ENCODE results near the gene ASAH2.
"Not testable (repeated sequence)": the region's sequence is repeated elsewhere in the genome, so short reads cannot be mapped to it uniquely, and the experiment has no call there.

ASAH2 gene

DNA sequence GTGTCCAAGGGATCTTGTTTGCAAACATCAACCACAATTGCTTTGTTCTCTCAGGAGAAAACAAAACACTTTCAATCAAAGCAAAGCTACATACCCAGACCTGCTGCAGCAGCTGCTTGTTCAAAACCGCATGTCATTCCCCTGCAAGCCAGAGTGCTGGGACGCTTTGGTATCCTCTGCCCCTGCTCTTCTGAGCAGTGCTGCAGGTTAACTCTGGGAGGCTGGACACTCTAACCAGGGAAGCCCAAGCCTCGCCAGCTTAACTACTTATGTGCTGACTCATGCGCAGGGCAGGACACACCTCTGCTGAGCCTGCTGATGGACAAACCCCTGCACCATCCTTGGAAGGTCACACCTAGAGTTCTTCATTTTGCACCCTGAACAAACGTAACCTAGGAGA, 28.2 kb upstream of the ASAH2 start:
- CTCF ChIA-PET, result interaction anchor here (0.6 kb wide), 1 partner anchor 84 kb away, joined by 3 read pairs; no protein-coding TSS in a partner anchor

DNA sequence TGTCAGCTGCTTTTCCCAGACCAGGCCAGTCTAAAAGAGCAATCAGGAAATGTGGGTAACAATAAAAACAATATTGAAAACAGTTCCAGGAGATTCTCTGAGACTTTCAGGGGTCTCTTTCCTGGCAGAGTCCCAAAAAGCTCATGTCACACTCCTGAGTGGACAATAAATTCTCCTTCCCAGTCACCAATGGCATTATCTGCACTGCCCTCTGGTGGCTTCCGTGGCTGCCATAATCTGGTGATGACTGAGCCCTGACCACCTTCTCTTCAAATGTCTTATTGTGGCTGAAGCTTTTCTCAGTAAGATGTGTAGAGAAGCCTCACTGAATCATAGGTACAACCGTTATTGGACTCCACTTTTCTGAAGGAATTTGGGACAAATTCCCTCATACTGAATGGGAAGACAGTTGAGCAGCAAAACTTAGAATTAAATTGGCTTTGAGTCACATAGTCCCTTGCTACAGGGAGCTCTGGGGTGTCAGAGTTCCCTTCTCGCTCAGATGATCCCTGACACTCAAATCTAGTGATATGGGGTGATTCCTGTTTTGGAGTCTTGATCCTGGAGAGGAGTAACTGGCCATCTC, 24.4 kb upstream of the ASAH2 start:
- CTCF ChIA-PET, result interaction anchor here (0.6 to 1.3 kb wide), 8 partner anchors 15 to 371 kb away, joined by 3 to 4 read pairs (median 3); partner anchors contain the start of gene ASAH2
- peak; percentile 50 for DNase-seq (ENCODE audit: extremely low spot score)
- TF ChIP-seq CTBP1 (IDR thresholded peaks at IDR 0.05; ENCODE audit: borderline replicate concordance) (no peak), SP1 (IDR thresholded peaks at IDR 0.05) (no peak), ARNT (IDR thresholded peaks at IDR 0.05) (no peak), ZNF384 (IDR thresholded peaks at IDR 0.05) (no peak), HDGF (IDR thresholded peaks at IDR 0.05; ENCODE audit: borderline replicate concordance) (no peak)
- POLR2A ChIA-PET, result no interaction called here

More for the DNA sequence above, 28.2 kb upstream of the ASAH2 start:
- no peak for TF ChIP-seq NFRKB (IDR thresholded peaks at IDR 0.05)
- no peak for TF ChIP-seq HDGF (IDR thresholded peaks at IDR 0.05; ENCODE audit: borderline replicate concordance)
- TF ChIP-seq ELF4 (IDR thresholded peaks at IDR 0.05), result no peak
- TF ChIP-seq, protein P1, sequence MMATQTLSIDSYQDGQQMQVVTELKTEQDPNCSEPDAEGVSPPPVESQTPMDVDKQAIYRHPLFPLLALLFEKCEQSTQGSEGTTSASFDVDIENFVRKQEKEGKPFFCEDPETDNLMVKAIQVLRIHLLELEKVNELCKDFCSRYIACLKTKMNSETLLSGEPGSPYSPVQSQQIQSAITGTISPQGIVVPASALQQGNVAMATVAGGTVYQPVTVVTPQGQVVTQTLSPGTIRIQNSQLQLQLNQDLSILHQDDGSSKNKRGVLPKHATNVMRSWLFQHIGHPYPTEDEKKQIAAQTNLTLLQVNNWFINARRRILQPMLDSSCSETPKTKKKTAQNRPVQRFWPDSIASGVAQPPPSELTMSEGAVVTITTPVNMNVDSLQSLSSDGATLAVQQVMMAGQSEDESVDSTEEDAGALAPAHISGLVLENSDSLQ (IDR thresholded peaks at IDR 0.05), result no peak
- no peak for TF ChIP-seq ARNT (IDR thresholded peaks at IDR 0.05)
- no peak for TF ChIP-seq FOXK2 (IDR thresholded peaks at IDR 0.05)
- TF ChIP-seq BHLHE40 (IDR thresholded peaks at IDR 0.05; ENCODE audit: borderline replicate concordance), result no peak
- no peak for TF ChIP-seq FOXA1 (IDR thresholded peaks at IDR 0.05)
- TF ChIP-seq TARDBP (IDR thresholded peaks at IDR 0.05), result no peak
- no peak for TF ChIP-seq SP1 (IDR thresholded peaks at IDR 0.05)
- TF ChIP-seq CTBP1 (IDR thresholded peaks at IDR 0.05; ENCODE audit: borderline replicate concordance), result no peak
- TF ChIP-seq FOXM1 (IDR thresholded peaks at IDR 0.05; ENCODE audit: borderline replicate concordance), result no peak
- no peak for TF ChIP-seq ZNF384 (IDR thresholded peaks at IDR 0.05)
- DNase-seq (ENCODE audit: extremely low spot score), result no peak
- POLR2A ChIA-PET, result no interaction called here

DNA sequence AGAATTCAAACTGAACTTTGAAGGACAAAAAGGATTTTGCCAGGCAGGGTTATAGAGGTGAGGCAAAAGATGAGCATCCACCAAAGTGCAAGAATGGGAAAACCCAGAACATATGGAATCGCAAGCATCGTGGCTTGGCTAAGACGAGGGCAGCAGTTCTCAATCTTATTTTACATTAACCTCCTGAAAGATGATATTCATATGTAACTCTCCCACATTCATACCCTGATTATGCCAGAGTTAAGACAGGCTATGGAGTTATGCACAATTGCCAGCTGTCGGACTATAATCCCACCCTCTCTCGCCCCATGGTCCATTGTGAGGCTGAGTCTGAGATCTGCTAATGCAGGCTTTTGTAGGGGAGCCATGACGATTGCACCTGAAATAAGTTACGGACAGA, 21.2 kb upstream of the ASAH2 start:
- ChIA-PET POLR2A (no interaction called here), CTCF (interaction anchor here (0.7 kb wide), 1 partner anchor 27 kb away, joined by 4 read pairs; no protein-coding TSS in a partner anchor)
- no peak for DNase-seq (ENCODE audit: extremely low spot score)
- no peak for TF ChIP-seq NFRKB (IDR thresholded peaks at IDR 0.05)
- no peak for TF ChIP-seq ELF4 (IDR thresholded peaks at IDR 0.05)
- no peak for TF ChIP-seq HDGF (IDR thresholded peaks at IDR 0.05; ENCODE audit: borderline replicate concordance)
- TF ChIP-seq BHLHE40 (IDR thresholded peaks at IDR 0.05; ENCODE audit: borderline replicate concordance), result no peak
- TF ChIP-seq FOXK2 (IDR thresholded peaks at IDR 0.05), result no peak

DNA sequence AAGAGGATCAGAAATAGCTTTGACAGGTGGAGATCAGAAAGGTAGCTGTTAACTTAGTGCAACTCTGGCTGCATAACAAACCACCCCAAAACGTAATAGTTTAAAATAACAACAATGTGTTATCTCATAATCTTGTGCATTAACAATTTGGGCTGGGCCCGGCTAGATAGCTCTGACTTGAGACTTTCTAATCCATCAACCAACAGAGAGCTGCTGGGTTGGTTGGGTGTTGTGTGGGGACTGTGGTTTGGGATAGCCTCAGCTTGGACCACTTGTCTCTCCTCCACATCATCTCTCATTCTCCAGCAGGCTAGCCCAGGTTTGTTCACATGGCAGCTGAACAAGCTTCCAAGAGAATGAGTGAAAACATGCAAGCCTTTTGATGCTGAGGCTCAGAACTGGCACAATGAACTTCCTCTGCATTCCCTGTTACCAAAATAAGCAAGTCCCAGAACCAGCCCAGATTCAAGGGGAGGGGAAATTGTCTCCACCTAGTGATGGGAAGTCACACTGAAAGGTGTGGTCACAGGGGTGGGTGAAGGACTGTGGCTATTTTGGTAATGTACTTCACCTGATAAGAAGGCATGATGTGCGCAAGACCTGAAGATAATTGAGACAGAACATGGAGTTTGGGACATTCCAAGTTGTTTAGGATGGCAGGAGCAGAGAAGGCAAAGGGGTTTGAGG, 20.4 kb upstream of the ASAH2 start:
- ChIA-PET POLR2A (no interaction called here), CTCF (no interaction called here)
- TF ChIP-seq FOXA1 (IDR thresholded peaks at IDR 0.05) (no peak), ZNF384 (IDR thresholded peaks at IDR 0.05) (no peak), FOXM1 (IDR thresholded peaks at IDR 0.05; ENCODE audit: borderline replicate concordance) (no peak), BHLHE40 (IDR thresholded peaks at IDR 0.05; ENCODE audit: borderline replicate concordance) (no peak), TARDBP (IDR thresholded peaks at IDR 0.05) (no peak), HDGF (IDR thresholded peaks at IDR 0.05; ENCODE audit: borderline replicate concordance) (no peak), ELF4 (IDR thresholded peaks at IDR 0.05) (no peak), SUZ12 (IDR thresholded peaks at IDR 0.05) (no peak), SP1 (IDR thresholded peaks at IDR 0.05) (no peak), ARNT (IDR thresholded peaks at IDR 0.05) (no peak), L3MBTL2 (conservative IDR thresholded peaks at IDR 0.05) (no peak), LEF1 (IDR thresholded peaks at IDR 0.05; ENCODE audit: borderline replicate concordance) (no peak), CTBP1 (IDR thresholded peaks at IDR 0.05; ENCODE audit: borderline replicate concordance) (no peak)
- DNase-seq (ENCODE audit: extremely low spot score), result no peak

DNA sequence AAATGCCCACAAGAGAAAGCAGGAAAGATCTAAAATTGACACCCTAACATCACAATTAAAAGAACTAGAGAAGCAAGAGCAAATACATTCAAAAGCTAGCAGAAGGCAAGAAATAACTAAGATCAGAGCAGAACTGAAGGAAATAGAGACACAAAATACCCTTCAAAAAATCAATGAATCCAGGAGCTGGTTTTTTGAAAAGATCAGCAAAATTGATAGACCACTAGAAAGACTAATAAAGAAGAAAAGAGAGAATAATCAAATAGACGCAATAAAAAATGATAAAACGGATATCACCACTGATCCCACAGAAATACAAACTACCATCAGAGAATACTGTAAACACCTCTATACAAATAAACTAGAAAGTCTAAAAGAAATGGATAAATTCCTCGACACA, 16.6 kb upstream of the ASAH2 start:
- CTCF ChIA-PET; POLR2A ChIA-PET; DNase-seq (ENCODE audit: extremely low spot score): not testable (repeated sequence)

DNA sequence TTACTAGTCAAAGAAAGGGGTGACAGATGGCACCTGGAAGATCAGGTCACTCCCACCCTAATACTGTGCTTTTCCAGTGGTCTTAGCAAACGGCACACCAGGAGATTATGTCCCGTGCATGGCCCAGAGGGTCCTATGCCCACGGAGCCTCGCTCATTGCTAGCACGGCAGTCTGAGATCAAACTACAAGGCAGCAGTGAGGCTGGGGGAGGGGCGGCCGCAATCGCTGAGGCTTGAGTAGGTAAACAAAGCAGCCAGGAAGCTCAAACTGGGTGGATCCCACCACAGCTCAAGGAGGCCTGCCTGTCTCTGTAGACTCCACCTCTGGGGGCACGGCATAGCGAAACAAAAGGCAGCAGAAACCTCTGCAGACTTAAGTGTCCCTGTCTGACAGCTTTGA, 11.3 kb upstream of the ASAH2 start:
- POLR2A ChIA-PET, CTCF ChIA-PET: not testable (repeated sequence)

DNA sequence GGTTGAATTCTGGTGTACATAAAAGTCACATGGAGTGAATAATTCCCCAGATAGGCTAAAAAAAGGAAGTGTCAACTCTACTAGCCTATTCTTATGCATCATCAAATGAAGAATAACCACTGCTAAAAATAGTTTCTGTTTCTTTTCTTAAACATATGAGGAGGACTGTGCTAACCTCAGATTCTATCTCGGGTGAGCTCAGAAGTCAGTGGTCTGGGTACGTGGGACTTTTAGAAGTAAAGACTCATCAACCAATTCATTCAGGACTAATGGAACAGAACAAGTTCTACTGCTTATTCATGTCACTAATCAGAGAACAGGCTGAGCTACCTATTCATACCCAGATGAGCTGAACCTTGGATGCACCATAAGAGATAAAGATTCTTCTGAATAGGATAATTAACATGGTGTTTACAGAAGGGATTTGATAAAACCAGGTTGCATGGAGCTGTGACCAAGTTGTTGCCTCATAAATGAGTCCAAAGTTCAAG, 9.5 kb upstream of the ASAH2 start:
- ChIA-PET CTCF (interaction anchor here (0.6 to 1.1 kb wide), 2 partner anchors 15 to 345 kb away, joined by 3 read pairs; no protein-coding TSS in a partner anchor), POLR2A (no interaction called here)
- no peak for TF ChIP-seq SP1 (IDR thresholded peaks at IDR 0.05)
- no peak for TF ChIP-seq SUZ12 (IDR thresholded peaks at IDR 0.05)
- no peak for TF ChIP-seq TARDBP (IDR thresholded peaks at IDR 0.05)
- no peak for TF ChIP-seq HDGF (IDR thresholded peaks at IDR 0.05; ENCODE audit: borderline replicate concordance)
- no peak for TF ChIP-seq ZNF384 (IDR thresholded peaks at IDR 0.05)
- no peak for TF ChIP-seq NFRKB (IDR thresholded peaks at IDR 0.05)
- TF ChIP-seq CTBP1 (IDR thresholded peaks at IDR 0.05; ENCODE audit: borderline replicate concordance), result no peak
- no peak for TF ChIP-seq FOXA1 (IDR thresholded peaks at IDR 0.05)
- DNase-seq (ENCODE audit: extremely low spot score), result no peak

More for the DNA sequence above, 11.3 kb upstream of the ASAH2 start:
- DNase-seq (ENCODE audit: extremely low spot score), result not testable (repeated sequence)

DNA sequence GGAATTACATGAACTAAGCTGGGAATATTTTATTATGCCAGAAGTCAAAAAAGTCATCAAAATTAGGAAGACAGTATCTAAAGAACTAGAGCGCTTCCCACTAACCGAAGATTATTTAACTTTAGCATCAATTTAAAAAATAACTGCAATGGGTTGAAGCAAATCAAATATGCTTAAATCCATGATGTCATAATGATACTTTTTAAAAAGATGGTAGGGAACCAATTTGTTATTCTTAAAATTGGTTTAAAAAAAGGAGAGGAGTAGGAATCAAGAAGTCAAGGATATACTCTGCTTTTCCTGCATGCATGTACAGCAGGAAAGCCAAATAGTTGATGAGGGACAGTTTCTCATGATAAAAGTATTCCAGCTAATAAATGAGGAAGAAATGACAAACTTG, 3.2 kb upstream of the ASAH2 start:
- no peak for TF ChIP-seq TARDBP (IDR thresholded peaks at IDR 0.05)
- no peak for TF ChIP-seq L3MBTL2 (conservative IDR thresholded peaks at IDR 0.05)
- no peak for TF ChIP-seq ELF4 (IDR thresholded peaks at IDR 0.05)
- TF ChIP-seq, protein P1 (IDR thresholded peaks at IDR 0.05), result no peak
- no peak for TF ChIP-seq LEF1 (IDR thresholded peaks at IDR 0.05; ENCODE audit: borderline replicate concordance)
- no peak for TF ChIP-seq FOXK2 (IDR thresholded peaks at IDR 0.05)
- no peak for TF ChIP-seq ARNT (IDR thresholded peaks at IDR 0.05)
- TF ChIP-seq SP1 (IDR thresholded peaks at IDR 0.05), result no peak
- TF ChIP-seq ZNF384 (IDR thresholded peaks at IDR 0.05), result no peak
- no peak for TF ChIP-seq HDGF (IDR thresholded peaks at IDR 0.05; ENCODE audit: borderline replicate concordance)
- TF ChIP-seq CTBP1 (IDR thresholded peaks at IDR 0.05; ENCODE audit: borderline replicate concordance), result no peak
- TF ChIP-seq FOXM1 (IDR thresholded peaks at IDR 0.05; ENCODE audit: borderline replicate concordance), result no peak
- TF ChIP-seq FOXA1 (IDR thresholded peaks at IDR 0.05), result no peak
- TF ChIP-seq BHLHE40 (IDR thresholded peaks at IDR 0.05; ENCODE audit: borderline replicate concordance), result no peak
- TF ChIP-seq SUZ12 (IDR thresholded peaks at IDR 0.05), result no peak
- TF ChIP-seq NFRKB (IDR thresholded peaks at IDR 0.05), result no peak
- ChIA-PET CTCF (no interaction called here), POLR2A (no interaction called here)
- DNase-seq (ENCODE audit: extremely low spot score), result no peak
